ENCODE results near the gene SUPT3H. TPM values are rescaled to one million over a fixed set of nuclear protein-coding genes. Genes with fewer than 3 reads are reported as not detected.

Gene SUPT3H
- total and polyA plus RNA-seq, 2 donors (not counting 1 experiment from before 2014, with no cell fraction given) = 5.5 to 12.4 TPM

DNA sequence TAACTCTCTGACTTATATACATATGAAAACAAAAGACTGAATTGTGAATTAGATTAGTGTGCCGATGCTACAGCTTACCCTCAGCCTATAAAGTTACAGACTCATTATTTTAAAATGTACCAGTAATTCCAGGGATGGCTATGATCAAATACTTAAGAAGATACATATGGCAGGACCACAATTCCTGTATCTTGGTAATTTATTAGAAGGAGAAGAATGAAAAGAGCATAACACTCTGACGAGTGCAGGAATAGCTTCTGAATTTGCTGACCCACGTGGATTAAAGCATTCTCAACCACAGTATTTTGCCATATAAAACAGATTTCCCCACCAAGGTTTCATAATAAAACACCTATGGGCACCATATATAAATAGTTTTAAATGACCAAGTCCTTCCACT is 418.1 kb downstream of the SUPT3H start:
- ChIA-PET POLR2A (no interaction called here), CTCF (no interaction called here)
- ATAC-seq (ENCODE audit: low read depth) = no peak
- no peak overlapping the region for H2AFZ ChIP-seq (ENCODE audit: insufficient read depth, low read depth, low read length, poor library complexity, severe bottlenecking)
- H3K27me3 Mint-ChIP-seq = no peaks in the 10 kb centered on the region
- intact Hi-C loops (cut with micrococcal nuclease) = no loop called here
- no CpG with 5 or more reads among the region's 3 CpGs for WGBS (ENCODE audit: insufficient coverage)
- no peak for DNase-seq
- no peaks in the 10 kb centered on the region for H3K79me2 ChIP-seq (ENCODE audit: control insufficient read depth, insufficient read depth, low read length)
- H3K9me3 ChIP-seq (ENCODE audit: control extremely low read depth in 1 of 3, control insufficient read depth in 2 of 3, insufficient read depth in 1 of 3, low read length in 2 of 3) = no peaks in the 10 kb centered on the region
- no peak overlapping the region for H3K4me3 Mint-ChIP-seq
- H3K9me3 Mint-ChIP-seq (ENCODE audit: insufficient read depth) = no peaks in the 10 kb centered on the region
- no peaks in the 10 kb centered on the region for H3K27me3 ChIP-seq (replicated peaks in 1 of 4; ENCODE audit: control extremely low read depth in 1 of 4, control insufficient read depth in 3 of 4, insufficient read depth in 4 of 4, low read length in 3 of 4)
- H3K27ac Mint-ChIP-seq = no peak overlapping the region
- no peak overlapping the region for H3K4me3 ChIP-seq (ENCODE audit: control extremely low read depth in 1 of 5, extremely low read depth in 1 of 5, insufficient read depth in 1 of 5, low read depth in 2 of 5, low read length in 4 of 5)
- H3K4me1 ChIP-seq (ENCODE audit: control insufficient read depth in 2 of 2, insufficient read depth in 2 of 2, low read length in 2 of 2) = no peaks in the 10 kb centered on the region
- no peak overlapping the region for H3K27ac ChIP-seq (ENCODE audit: low read length in 2 of 2)
- H3K4me2 ChIP-seq (replicated peaks; ENCODE audit: low read depth, low read length, poor library complexity, severe bottlenecking) = no peak overlapping the region
- H3K36me3 ChIP-seq (replicated peaks in 1 of 2; ENCODE audit: control extremely low read depth in 1 of 2, control insufficient read depth in 1 of 2, extremely low read depth in 1 of 2, insufficient read depth in 2 of 2, low read length in 1 of 2) = no peaks in the 10 kb centered on the region
- H3K4me1 Mint-ChIP-seq = no peaks in the 10 kb centered on the region
- H4K20me1 ChIP-seq (ENCODE audit: control insufficient read depth, insufficient read depth, low read length, poor library complexity, severe bottlenecking) = no peaks in the 10 kb centered on the region
- H3K9ac ChIP-seq (ENCODE audit: low read length) = no peak overlapping the region
- no peak for TF ChIP-seq EZH2 (IDR thresholded peaks at IDR 0.05; ENCODE audit: borderline replicate concordance, insufficient read depth, low read depth, low read length, poor library complexity, severe bottlenecking)
- TF ChIP-seq, protein P1, sequence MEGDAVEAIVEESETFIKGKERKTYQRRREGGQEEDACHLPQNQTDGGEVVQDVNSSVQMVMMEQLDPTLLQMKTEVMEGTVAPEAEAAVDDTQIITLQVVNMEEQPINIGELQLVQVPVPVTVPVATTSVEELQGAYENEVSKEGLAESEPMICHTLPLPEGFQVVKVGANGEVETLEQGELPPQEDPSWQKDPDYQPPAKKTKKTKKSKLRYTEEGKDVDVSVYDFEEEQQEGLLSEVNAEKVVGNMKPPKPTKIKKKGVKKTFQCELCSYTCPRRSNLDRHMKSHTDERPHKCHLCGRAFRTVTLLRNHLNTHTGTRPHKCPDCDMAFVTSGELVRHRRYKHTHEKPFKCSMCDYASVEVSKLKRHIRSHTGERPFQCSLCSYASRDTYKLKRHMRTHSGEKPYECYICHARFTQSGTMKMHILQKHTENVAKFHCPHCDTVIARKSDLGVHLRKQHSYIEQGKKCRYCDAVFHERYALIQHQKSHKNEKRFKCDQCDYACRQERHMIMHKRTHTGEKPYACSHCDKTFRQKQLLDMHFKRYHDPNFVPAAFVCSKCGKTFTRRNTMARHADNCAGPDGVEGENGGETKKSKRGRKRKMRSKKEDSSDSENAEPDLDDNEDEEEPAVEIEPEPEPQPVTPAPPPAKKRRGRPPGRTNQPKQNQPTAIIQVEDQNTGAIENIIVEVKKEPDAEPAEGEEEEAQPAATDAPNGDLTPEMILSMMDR (IDR thresholded peaks at IDR 0.05) = no peak

DNA sequence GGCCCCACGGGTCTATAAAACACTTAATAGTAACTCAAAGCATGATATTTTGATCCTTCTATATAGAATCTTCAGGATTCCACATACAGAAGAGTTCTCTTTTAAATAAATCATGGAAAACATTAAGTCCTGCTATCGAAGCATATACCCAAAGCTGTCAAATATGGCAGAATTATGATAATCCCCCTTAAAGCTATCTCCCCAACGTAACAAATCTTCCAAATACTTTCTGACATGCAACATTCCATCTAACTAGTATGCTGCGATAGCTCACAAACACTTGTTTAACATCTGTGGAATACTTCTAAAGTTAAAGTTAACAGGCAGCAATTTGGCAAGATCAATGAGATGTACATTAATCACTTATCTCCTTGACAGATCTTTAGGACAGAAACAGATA is 420.6 kb downstream of the SUPT3H start:
- Histone ChIP-seq H3K36me3 (replicated peaks in 1 of 2; ENCODE audit: control extremely low read depth in 1 of 2, control insufficient read depth in 1 of 2, extremely low read depth in 1 of 2, insufficient read depth in 2 of 2, low read length in 1 of 2) (no peaks in the 10 kb centered on the region), H3K27ac (ENCODE audit: low read length in 2 of 2) (no peak overlapping the region), H3K27me3 (replicated peaks in 1 of 4; ENCODE audit: control extremely low read depth in 1 of 4, control insufficient read depth in 3 of 4, insufficient read depth in 4 of 4, low read length in 3 of 4) (no peaks in the 10 kb centered on the region), H4K20me1 (ENCODE audit: control insufficient read depth, insufficient read depth, low read length, poor library complexity, severe bottlenecking) (no peaks in the 10 kb centered on the region), H3K4me2 (replicated peaks; ENCODE audit: low read depth, low read length, poor library complexity, severe bottlenecking) (no peak overlapping the region), H3K9ac (ENCODE audit: low read length) (no peak overlapping the region), H3K79me2 (ENCODE audit: control insufficient read depth, insufficient read depth, low read length) (no peaks in the 10 kb centered on the region), H3K9me3 (ENCODE audit: control extremely low read depth in 1 of 3, control insufficient read depth in 2 of 3, insufficient read depth in 1 of 3, low read length in 2 of 3) (no peaks in the 10 kb centered on the region), H3K4me1 (ENCODE audit: control insufficient read depth in 2 of 2, insufficient read depth in 2 of 2, low read length in 2 of 2) (no peaks in the 10 kb centered on the region), H2AFZ (ENCODE audit: insufficient read depth, low read depth, low read length, poor library complexity, severe bottlenecking) (no peak overlapping the region), H3K4me3 (ENCODE audit: control extremely low read depth in 1 of 5, extremely low read depth in 1 of 5, insufficient read depth in 1 of 5, low read depth in 2 of 5, low read length in 4 of 5) (no peak overlapping the region)
- no peaks in the 10 kb centered on the region for H3K9me3 Mint-ChIP-seq (ENCODE audit: insufficient read depth)
- ATAC-seq (ENCODE audit: low read depth) = no peak
- WGBS (ENCODE audit: insufficient coverage) = 82% methylated on average over 2 of the region's 4 CpGs
- POLR2A ChIA-PET = no interaction called here
- TF ChIP-seq EZH2 (IDR thresholded peaks at IDR 0.05; ENCODE audit: borderline replicate concordance, insufficient read depth, low read depth, low read length, poor library complexity, severe bottlenecking) = no peak
- TF ChIP-seq, protein P1 (IDR thresholded peaks at IDR 0.05) = no peak
- CTCF ChIA-PET = no interaction called here
- H3K27ac Mint-ChIP-seq = no peak overlapping the region
- intact Hi-C loops (cut with micrococcal nuclease) = no loop called here
- no peak overlapping the region for H3K4me3 Mint-ChIP-seq
- DNase-seq = no peak
- no peaks in the 10 kb centered on the region for H3K27me3 Mint-ChIP-seq
- H3K4me1 Mint-ChIP-seq = no peaks in the 10 kb centered on the region

Data from B cell (primary cell).